DMS79 (cell line): ENCODE results near the gene SCAMP4.

Experiments
- DNase-seq: peaks from one replicate; lab custom pipeline; 2025; lab: John Stamatoyannopoulos, UW

The SCAMP4 gene, protein sequence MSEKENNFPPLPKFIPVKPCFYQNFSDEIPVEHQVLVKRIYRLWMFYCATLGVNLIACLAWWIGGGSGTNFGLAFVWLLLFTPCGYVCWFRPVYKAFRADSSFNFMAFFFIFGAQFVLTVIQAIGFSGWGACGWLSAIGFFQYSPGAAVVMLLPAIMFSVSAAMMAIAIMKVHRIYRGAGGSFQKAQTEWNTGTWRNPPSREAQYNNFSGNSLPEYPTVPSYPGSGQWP

DNA sequence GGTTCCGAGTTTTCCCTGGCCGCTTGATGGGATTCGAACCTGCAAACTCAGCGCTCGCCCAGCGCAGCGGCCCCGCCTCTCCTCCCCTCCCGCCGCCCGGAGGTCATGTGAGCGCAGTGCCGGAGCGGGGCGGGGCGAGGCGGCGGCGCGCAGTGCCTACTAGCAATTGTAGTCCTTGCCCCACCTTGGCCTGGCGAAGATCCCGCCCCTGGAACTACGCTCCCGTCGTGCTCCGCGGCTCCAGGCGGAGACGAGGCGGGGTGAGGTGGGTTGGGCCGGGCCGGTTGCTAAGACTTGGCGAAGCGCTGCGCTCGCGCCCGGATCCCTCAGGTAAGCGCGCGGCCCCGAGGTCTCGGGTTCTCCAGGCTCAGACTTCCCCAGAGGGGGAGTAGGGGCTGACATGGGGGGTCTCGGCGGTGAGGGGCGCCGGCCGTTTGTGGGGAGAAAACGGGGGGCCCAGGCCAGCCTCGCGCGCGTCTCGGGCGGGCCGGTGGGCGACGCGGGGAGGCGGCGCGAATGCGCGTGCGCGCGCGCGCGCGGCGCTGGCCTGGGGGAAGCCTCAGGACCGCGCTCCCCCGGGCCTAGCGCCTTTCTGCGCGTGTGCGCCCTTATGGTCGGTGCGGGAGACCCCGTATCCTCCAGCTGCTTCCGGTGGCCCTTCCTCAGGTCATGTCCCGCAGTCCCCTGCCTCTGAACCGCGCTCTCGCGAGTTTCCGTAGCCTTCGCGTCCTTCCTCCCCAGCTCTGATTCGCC, at the start of gene SCAMP4, which contains the start of gene ADAT3:
TSS of gene SCAMP4 (plus strand) at position 290 of the 753 bp plus-strand sequence. CDS start 9,621 bp downstream, outside the sequence.
TSS of gene ADAT3 (plus strand) at position 290 of the 753 bp plus-strand sequence. CDS start 6,649 bp downstream, outside the sequence.
- peak; percentile 96 for DNase-seq

DNA sequence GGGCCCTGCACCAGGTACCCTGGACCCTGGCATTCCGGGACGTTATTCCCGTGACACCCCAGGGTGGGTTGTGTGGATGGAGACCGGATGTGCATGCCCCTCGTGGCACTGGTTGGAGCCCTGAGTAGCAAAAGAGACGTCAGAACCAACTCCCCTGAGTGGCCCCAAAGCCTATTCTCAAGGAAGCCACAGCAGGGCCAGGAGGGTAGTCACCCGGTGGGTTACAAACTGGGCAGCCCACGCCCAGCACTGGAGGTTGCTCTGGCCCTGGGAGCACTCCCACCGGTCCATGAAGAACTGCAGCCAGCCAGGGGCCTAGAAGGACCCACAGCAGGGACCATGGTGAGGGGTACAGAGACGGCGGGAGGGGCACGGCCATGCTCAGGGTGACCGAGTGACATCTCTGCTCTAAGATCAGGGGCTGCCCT, 49.4 kb upstream of the SCAMP4 start:
- DNase-seq = no peak

DNA sequence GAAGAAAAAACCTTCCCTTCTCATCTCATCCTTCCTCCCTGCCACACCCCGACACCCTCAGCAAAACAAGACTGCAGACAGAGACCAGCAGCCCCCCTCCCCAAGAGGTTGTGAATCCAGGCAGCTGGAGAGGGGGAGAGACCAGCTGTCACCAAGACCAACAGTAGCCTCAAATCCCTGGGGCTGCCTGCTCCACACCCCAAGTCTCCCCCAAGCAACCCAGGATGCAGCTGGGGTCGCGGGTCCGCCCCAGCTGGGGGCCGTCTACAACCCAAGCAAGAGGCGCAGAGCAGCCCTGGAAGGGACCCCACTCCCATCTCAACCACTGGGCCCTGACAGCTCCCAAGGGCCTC, 48.9 kb upstream of the SCAMP4 start:
- DNase-seq = no peak

DNA sequence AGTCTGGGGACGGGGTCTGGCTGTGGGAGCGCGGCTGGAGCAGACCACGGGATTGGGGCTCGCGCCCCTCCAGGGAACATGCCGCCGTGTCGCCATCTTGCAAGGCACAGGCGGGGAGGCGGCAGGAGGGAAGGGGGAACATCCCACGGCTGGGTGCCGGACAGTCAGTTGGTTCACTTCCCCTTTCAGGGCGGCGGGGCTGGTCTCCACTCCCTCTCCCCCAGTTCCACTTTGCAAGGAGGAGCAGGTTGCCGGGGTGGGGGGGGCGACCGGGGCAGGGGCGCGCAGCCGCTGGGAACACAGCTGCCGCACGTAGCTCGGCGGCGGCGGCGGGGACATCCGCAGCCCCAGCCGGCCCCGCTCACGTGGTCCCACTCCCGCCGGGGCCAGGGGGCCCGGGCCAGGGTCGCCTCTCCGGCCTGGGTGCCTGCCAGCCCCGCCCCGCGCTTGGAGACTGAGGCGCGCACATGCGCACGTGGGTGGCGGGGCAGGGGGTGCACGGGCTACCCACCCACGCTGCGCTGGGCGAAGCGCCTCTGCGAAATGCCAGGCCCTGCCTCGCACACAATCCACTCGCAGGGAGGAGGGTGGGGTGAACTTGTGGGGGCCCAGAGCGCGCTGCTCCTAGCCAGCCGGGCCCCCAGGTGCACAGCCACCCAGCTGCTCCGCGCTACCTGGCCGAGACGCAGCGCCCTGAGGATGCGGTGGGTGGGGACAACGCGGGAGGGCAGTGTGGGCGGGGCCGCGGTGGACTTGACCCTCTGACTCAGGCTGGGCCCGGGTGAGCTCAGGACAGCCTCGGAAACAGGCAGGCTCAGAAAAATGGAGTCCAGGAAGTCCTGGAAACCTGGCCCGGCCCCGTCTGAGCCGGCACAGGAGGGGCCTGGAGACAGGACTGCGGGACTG, 48.2 kb upstream of the SCAMP4 start:
- DNase-seq = peak; percentile 26

DNA sequence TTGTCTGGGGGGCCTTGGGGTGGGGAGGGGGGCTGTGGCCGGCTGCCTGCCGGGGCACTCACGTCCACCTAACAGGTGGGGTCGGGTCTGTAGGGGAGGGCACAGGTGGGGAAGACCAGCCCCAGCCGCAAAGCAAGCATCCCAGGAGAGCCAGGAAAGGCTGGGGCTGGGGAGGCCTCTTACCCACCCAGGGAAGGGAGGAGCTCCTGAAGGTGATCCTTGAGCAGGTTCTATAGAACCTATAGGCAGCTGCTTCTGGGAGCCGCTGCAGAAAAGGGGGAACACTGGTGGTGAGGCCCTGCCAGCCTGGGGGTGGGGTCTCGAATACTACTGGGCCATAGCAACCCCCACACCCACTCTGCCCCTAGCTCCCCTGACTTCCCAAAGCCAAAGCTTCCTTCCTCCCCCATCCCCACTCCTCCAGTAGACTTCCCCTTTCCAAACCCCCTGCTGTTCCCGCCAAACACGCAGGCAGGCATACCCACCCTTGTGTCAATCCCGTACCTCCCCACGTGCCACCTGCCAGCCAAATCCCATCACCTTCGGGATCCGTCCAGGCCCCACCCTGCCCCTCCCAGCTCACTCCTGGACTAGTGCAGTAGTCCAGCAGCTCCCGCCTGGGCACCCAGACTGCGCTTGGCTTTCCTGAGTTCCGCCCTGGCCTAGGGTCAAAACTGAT, 47.4 kb upstream of the SCAMP4 start:
- no peak for DNase-seq

DNA sequence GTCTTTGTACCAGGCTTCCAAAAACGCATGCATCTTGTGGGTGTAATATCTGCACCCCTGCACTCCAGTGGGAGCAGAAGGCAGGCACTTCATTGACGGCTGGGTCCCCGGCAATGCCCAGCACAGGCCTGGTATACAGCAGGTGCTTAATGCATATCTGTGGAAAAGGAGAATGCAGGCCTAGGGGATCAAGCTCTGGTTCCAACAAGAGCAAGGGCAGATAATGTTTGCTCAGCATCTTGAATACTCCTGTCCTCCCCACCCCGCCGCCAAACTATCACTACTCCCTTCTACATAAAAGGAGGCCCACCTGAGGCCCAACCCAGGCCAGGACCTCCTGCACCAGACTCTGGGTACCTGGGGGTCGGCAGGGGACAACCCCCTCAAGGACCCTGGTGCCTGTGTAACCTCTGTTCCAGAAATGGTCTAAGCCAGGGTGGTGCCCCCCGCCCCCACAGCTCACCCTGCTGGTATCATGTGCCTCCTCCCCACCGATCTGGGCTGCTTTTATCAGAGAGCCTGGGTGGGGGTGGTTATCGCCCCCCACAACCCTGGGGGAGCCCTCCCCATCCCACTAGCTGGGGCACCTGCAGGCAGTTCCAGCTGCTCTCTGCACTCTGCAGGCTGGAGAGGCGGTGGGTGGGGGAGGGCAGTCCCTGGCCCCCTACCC, 46.7 kb upstream of the SCAMP4 start:
- DNase-seq = no peak

DNA sequence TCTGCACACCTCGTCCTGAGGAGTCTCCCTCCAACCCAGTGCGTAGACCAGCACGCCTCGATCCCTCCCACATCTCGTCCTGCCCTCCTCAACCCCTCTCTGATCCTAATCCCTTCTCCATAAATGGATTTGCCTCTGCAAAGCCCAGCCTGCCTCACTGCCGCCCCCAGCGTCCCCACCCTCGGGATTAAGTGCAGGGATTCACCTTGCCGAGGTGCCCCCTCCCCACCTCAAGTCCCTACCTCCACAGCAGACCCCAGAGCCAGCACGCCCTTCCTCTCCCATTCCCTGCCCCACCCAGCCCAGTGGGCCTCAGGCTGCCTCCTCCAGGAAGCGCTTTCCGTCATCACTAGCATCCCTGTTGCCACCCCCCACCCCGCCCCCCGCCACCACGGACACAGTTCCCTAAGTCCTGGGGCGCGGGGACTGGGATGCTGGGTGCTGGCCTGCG, 45.8 kb upstream of the SCAMP4 start:
- no peak for DNase-seq

DNA sequence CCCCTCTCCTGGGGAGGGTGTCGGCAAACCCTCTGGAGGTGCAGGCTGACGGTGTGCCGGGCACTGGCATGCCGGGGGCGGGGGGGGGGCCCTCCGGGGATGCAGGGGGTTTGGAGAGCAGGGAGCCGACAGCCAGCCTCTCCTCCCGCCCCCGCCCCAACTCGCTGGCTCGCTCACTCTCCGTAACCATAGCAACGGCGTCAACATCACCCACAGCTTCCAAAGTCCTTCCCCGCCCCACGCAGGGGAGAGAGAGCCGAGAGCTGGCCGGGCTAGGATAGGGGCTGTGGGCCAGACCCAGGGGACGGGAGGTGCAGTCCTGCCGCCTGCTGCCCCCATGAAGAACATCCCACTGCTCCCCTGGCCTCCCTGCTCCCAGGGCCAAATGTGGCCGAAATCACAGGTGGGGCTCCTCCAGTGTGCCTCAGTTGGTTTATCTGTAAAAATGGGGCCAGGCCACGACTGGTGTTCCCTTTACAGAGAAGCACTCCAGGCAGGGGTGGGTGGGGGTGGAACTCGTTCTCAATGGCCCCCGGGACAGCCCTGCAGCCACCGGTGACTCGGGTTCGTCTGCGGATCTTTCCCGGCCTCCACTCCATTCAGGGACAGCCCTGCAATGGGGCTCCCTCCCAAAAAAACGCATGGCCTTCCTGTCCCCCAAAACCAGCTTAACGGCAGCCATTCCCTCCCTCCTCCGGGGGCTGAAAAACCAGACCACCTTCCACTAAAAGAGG, 45.0 kb upstream of the SCAMP4 start:
- no peak for DNase-seq

DNA sequence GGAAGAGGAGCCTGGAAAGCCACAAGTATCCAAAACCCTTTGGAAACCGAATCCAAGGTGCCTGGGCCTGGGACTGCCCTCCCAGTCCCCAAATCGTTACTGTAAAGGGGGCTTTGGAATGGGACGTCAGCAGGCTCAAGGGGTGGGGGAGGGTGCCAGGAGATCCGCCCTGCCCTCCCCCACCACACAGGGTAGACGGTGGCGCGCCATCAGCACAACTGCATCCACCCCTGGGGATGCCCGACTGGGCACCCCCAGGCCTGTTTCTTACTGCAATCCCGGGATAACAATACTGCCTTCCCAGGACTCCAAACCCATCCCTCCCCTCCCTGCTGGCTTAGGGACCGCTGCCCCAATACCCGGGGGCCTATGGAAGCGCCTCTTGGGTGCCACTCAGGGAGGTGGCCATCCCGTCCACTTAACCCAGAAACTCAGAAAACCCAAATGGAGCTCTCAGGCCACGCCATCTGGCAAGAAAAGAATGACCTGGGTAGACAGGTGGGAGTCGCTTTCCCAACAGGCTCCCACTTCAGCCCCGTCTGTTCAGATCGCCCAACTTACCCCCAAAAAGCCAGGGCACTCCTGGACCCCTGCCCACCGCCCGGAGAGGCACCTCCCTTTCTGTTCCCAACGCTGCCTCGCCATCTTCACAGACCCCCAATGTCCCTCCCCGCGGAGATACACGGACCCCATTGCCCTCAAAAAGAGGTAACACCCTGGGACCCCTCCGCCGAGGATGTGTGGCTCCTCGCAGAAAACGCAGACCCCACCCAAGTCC, 44.2 kb upstream of the SCAMP4 start:
- no peak for DNase-seq

DNA sequence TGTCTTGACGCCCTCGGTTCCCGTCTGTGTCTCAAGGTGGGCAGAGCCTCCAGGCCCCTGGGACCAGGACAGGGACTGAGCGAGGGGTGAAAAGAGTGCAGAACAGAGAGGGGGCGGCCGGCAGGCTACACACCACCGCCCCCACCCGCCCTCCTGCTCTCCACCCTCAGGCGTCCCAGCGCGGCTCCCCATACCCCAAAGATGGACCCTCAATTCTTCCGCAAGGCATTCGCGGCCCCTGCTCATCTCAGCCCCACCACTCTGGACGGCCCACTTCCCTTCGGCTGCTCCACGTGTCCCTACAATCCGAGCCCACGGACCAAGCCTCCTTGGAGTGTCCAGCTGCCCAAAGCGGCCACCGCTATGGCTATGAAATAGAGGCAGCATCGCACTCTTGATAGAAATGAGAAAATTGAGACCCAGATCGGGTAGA, 43.6 kb upstream of the SCAMP4 start:
- no peak for DNase-seq

DNA sequence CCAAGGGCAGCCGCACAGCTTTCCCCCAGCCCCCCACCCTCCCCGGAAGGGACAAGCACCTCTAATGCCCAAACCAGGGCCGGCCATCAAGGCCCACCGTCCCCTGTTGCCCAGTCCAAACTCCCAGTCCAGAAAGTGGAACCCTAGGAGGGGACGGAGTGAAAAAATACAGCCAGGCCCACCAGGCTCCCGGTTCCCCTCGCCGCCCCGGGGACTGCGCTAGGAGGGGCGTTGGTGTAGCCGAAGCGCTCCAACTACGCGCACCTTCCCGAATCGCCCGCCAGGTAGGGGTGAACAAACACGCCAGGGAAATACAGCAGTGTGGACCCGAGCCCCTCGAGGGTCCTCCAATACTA, 43.2 kb upstream of the SCAMP4 start:
- DNase-seq = no peak

DNA sequence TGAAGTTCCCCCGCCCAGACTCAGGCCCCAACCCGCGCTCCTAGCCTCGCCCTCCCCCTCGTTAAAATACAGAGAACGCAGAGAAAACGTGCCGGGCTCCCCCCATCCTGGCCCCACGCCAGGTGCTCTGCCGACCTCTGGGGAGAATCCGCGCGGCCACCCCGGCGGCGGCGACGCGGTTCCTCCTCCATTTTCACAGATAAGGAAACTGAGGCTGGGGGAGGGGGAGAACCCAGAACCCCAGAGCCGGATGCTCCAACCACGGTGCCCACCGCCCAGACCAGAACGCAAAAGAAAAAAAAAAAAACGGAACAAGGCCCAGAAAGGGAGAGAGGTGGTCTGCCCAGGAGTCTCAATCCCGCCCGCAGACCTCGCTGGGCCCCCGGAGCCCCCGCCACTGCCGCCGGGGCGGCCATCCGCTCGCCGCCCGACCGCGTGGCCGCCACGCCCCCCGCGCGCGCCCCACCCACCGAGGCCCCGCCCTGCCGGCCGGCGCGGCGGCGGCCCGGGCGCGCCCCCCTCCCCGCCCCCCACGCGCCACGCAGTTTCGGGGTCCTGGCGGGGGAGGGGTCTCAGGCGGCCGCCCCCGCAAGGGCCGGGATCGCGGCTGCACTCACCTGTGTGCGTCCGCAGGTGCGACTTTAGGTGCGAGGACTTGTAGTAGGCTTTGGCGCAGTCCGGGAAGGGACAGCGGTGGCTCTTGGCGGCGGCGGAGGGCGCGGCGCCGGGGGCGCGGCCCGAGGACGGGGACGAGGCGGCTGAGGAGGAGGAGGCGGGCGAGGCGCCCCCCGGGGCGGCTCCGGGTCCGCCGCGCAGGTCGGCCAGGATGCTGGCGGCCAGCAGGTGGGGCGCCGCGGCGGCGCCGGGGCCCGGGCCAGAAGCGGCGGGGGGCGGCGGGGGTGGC, 42.5 kb upstream of the SCAMP4 start:
- DNase-seq = no peak

DNA sequence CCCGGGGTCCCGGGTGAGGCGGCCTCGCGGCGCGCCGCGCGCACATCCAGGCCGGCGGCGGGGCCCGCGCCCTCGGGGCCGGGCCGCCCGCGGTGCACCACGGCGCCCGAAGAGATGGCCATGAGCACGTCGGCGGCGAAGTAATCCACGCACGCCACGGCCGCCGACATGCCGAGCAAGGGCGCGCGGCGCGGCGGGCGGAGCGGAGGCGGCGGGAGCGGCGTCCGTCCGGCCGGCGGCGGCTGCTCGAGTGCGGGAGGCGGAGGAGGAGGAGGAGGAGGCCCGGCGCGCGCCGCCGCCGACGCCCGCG, 41.9 kb upstream of the SCAMP4 start, which contains the start of gene KLF16:
TSS of gene KLF16 (minus strand) at position 252 of the 310 bp plus-strand sequence. CDS start at position 170, 82 bp downstream.
- no peak for DNase-seq

DNA sequence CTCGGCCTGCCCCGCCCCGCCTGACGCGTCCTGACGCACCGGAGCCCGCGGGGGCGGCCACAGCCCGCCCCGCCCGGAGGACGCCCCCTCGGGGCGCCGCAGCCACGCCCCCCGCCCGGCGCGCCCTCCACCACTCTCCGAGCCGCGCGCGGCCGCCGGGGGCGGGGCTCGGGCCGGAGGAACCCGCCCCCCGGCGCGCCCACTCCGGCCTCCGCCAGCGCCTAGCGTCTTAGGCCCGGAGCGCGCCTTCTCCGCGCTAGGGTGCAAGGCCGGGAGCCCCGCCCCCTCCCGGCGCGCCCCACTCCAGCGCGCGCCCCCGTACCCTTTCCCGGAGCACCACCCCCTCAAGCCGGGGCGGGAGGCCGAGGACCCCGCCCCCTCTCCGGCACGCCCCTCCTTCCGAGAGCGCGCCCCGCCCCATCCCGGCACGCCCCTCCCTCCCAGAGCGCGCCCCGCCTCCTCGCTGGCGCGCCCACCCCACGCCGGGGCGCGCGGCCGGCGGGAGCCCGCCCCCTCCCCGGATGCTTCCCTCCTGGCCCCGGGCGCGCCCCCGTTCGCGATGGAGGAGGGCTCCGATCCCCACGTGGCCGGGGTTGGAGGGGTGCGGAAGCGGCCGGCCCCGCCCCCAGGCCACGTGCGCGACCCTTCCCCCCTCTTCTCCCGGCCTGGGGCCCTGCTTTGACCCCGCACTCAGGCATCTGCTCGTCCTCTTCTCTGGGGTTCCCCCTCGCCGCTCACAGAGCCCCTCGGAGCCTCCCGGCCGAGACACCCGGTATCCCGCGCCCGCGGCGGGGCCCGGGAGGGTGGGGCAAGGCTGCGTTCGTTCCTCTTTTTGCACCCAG, 41.3 kb upstream of the SCAMP4 start:
- DNase-seq = peak; percentile 72

DNA sequence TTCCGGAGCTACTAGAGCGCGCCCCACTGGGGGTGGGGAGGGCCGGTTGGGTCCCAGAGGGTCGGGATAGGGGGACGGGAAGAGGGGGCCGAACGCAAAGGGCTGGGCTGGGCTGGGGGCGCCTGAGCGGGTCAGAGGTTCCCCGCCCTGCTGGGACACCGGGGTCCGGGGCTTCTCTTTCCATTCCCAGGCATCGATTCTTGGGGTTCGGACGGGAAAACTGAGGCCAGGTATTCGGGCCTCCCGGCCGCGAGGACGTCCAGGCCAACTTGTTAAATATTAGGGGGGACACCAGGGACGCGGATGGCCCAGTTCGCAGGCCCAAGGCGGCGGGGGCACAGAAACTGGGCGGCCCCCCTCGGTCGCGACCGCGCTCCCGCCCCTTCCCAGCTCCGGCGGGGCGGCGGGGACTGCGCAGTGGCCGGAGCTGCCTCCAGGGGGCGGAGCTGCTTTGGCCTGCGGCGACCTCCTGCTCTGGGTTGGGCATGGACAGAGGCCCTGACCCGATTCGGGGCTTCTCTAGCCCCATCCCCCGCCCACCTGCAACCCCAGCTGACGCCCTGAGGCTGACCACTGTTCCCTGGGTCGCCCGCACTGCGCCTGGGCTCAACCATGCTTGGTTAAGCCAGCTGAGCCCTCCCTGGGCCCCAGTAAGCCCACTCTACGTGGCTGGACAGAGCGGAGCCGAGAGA, 40.6 kb upstream of the SCAMP4 start:
- DNase-seq = no peak

DNA sequence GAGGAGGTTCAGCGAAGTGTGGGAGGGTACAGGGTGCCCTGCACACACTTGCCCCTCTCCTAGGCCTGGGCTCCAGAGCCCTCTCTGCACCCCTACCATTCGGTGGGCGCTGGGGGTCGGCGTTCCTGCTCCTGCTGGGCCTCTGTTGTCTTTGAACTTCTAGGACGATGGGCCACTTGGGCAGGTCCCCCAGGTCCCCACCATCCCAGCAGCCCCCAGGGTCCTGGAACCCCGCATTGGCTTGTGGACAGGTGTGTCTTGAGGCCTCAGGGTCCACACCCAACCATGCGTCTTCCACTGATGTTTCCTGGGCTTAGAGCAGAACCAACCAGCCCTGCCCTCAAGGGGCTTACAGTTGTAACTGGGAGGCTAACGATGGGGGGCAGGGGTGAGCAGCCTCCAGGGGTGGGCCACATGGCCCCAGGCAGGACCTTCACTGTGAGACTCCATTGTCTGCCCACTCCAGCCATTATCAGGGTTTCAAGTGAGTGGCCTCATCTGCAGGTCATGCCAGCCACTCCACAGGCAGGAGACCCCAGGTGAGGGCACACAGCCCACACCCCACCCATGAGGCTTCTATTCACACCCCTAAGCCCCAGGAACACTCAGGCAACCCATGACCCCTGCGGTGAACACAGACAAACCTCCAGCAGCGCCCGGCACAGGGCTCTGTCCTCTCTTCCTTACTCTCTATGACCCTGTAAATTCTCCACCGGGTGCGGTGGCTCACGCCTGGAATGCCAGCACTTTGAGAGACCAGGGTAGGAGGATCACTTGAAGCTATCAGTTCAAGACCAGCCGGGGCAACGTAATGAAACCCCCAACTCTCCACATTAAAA, 39.8 kb upstream of the SCAMP4 start:
- no peak for DNase-seq
